Breast epithelium (tissue), 3 donors: ENCODE measurements around the gene LBX2.

Source experiments
- CTCF ChIP-seq, 3 donors: fragments of 450-650 bp; IDR thresholded peaks; one replicate each; pipeline ENCODE4 v1.5.1; 2016 to 2017; ENCODE audit warnings: antibody characterized with exemption in 3 of 3, mild to moderate bottlenecking in 3 of 3, moderate library complexity in 3 of 3
- POLR2A ChIP-seq: fragments of 450-650 bp; IDR thresholded peaks from one replicate; pipeline ENCODE4 v1.6.1; 2016; ENCODE audit warnings: antibody characterized with exemption, mild to moderate bottlenecking, moderate library complexity
- POLR2AphosphoS5 ChIP-seq, 3 donors: sonication (generic); formaldehyde crosslinking; IDR thresholded peaks; one replicate each; pipeline ENCODE4 v1.6.1; 2017; ENCODE audit warnings: antibody characterized with exemption in 3 of 3

DNA sequence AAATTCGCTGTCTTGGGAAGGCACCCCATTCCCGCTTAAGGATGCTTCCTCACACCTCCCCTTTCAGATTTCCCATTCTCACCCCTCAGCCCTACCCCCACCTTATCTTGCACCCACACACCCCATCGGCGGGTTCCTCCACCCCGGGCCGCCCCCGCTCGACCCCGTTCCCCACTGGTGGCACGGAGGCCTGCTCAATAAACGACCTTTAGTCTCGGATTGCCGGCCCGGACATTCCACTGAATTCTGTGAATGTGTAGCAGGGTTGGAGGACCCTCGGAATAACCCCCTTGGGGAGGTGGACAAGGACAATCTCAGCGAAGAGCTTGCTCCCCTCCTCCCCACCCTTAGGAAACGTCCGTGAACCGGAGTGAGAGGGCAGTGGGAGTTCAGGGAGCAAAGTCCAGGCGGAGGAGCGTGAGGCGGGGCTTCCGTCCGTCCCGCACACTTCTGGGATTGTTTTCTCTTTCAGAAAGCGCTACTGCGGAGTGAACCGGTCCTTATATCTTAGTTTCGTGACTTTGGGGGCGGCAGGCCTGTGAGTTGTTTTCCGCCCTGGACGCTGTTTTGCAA, 2.8 kb upstream of the LBX2 start:
- TF ChIP-seq POLR2AphosphoS5 (IDR thresholded peaks at IDR 0.05) (no peak), CTCF (IDR thresholded peaks at IDR 0.05) (no peak), POLR2A (no peak)
